ENCODE measurements around the gene SLC2A8.

DNA sequence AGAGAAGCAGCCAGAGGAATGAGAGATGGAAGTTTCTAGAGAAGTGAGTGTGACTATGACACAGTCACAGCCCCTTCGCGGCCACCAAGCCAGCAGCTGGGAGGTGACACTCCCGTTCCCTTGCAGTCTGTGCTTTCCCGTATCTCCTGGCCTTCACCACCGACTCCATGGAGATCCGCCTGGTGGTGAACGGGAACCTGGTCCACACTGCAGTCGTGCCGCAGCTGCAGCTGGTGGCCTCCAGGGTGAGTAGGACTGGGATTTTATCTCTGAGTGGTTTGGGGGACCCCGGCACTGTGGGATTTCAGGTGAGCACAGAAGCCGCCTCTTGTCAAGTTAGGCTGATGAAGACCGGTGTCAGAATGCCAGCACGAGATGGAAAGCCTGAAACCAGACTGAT, 12.1 kb upstream of the SLC2A8 start:
- TF ChIP-seq, protein P1, sequence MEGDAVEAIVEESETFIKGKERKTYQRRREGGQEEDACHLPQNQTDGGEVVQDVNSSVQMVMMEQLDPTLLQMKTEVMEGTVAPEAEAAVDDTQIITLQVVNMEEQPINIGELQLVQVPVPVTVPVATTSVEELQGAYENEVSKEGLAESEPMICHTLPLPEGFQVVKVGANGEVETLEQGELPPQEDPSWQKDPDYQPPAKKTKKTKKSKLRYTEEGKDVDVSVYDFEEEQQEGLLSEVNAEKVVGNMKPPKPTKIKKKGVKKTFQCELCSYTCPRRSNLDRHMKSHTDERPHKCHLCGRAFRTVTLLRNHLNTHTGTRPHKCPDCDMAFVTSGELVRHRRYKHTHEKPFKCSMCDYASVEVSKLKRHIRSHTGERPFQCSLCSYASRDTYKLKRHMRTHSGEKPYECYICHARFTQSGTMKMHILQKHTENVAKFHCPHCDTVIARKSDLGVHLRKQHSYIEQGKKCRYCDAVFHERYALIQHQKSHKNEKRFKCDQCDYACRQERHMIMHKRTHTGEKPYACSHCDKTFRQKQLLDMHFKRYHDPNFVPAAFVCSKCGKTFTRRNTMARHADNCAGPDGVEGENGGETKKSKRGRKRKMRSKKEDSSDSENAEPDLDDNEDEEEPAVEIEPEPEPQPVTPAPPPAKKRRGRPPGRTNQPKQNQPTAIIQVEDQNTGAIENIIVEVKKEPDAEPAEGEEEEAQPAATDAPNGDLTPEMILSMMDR (IDR thresholded peaks at IDR 0.05): no peak
- no peak for TF ChIP-seq EP300 (IDR thresholded peaks at IDR 0.05)
- TF ChIP-seq POLR2AphosphoS5 (IDR thresholded peaks at IDR 0.05): no peak

Measured in gastroesophageal sphincter (tissue), 3 donors.